Neural cell (in vitro differentiated cells): Measurements from ENCODE around the gene PSG6.
"Not testable (repeated sequence)": the region's sequence is repeated elsewhere in the genome, so short reads cannot be mapped to it uniquely, and the experiment has no call there.

Experiments used
- EZH2 ChIP-seq: fragments of 200-600, 300-800 bp; shearing (Covaris generic), sonication (generic); IDR thresholded peaks from 2 replicates; pipeline ENCODE4 v1.6.1; 2014; ENCODE audit warnings: antibody characterized with exemption, low read length, borderline replicate concordance, mild to moderate bottlenecking; ENCODE audit not compliant: insufficient read depth, poor library complexity, severe bottlenecking
- MXI1 ChIP-seq: fragments of 450-650 bp; conservative IDR thresholded peaks from 2 replicates; pipeline ENCODE4 v1.6.1; 2014; ENCODE audit warnings: antibody characterized with exemption, mild to moderate bottlenecking; ENCODE audit not compliant: poor library complexity, severe bottlenecking
- TF ChIP-seq, protein P1 (sequence below): IDR thresholded peaks from 2 replicates; pipeline ENCODE4 v1.6.1; 2012; ENCODE audit warnings: borderline replicate concordance

DNA sequence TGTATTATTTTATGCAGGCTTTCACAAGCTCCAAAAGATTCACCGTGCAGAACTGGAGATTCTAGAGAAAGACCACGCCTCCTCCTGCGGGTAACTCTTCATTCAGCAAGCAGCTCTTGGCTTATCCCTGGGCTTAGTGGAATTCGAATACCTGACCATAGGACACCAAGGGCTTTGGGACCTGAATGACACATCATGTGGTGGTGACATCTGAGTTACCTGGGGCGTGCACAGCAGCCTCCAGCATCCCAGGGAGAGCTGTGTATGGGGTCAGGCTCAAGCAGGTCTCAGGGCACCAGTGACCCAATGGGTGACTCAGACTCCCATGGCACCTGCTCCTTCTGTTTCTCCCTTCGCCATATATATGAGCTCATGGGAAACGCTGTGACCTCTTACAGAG, 27.2 kb downstream of the PSG6 start:
- not testable (repeated sequence) for TF ChIP-seq EZH2, MXI1
- TF ChIP-seq, protein P1, sequence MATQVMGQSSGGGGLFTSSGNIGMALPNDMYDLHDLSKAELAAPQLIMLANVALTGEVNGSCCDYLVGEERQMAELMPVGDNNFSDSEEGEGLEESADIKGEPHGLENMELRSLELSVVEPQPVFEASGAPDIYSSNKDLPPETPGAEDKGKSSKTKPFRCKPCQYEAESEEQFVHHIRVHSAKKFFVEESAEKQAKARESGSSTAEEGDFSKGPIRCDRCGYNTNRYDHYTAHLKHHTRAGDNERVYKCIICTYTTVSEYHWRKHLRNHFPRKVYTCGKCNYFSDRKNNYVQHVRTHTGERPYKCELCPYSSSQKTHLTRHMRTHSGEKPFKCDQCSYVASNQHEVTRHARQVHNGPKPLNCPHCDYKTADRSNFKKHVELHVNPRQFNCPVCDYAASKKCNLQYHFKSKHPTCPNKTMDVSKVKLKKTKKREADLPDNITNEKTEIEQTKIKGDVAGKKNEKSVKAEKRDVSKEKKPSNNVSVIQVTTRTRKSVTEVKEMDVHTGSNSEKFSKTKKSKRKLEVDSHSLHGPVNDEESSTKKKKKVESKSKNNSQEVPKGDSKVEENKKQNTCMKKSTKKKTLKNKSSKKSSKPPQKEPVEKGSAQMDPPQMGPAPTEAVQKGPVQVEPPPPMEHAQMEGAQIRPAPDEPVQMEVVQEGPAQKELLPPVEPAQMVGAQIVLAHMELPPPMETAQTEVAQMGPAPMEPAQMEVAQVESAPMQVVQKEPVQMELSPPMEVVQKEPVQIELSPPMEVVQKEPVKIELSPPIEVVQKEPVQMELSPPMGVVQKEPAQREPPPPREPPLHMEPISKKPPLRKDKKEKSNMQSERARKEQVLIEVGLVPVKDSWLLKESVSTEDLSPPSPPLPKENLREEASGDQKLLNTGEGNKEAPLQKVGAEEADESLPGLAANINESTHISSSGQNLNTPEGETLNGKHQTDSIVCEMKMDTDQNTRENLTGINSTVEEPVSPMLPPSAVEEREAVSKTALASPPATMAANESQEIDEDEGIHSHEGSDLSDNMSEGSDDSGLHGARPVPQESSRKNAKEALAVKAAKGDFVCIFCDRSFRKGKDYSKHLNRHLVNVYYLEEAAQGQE, result not testable (repeated sequence)
